Measurements from ENCODE around the gene XXYLT1.

- TF ChIP-seq JUNB (IDR thresholded peaks at IDR 0.05) (no peak), CTCF (IDR thresholded peaks at IDR 0.05) (no peak), USF2 (IDR thresholded peaks at IDR 0.05) (no peak), KDM1A (IDR thresholded peaks at IDR 0.05; ENCODE audit: low read depth) (no peak), MAFK (IDR thresholded peaks at IDR 0.05; ENCODE audit: partially characterized antibody) (no peak), CEBPB (IDR thresholded peaks at IDR 0.05) (no peak), EP300 (IDR thresholded peaks at IDR 0.05) (no peak), HOXB5 (CRISPR knock-in tag; IDR thresholded peaks at IDR 0.05) (no peak), GATA3 (IDR thresholded peaks at IDR 0.05; ENCODE audit: borderline replicate concordance) (no peak), POLR2A (IDR thresholded peaks at IDR 0.05; ENCODE audit: low read length) (no peak), CHD2 (IDR thresholded peaks at IDR 0.05; ENCODE audit: low read length, partially characterized antibody) (no peak), TP53 (CRISPR knock-in tag; IDR thresholded peaks at IDR 0.05) (no peak)
- TF ChIP-seq, protein P1, sequence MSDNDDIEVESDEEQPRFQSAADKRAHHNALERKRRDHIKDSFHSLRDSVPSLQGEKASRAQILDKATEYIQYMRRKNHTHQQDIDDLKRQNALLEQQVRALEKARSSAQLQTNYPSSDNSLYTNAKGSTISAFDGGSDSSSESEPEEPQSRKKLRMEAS (IDR thresholded peaks at IDR 0.05), result no peak
These were observed 60.5 kb downstream of the XXYLT1 start for GRCh38 chr3:195210266-195210973.

All from A549 (cell line).